Measurements from ENCODE around the gene KIF3B. TPM values are rescaled to one million over a fixed set of nuclear protein-coding genes. Genes with fewer than 3 reads are reported as not detected.
"Not testable (repeated sequence)": the region's sequence is repeated elsewhere in the genome, so short reads cannot be mapped to it uniquely, and the experiment has no call there.

Gene KIF3B
- total and polyA plus RNA-seq, 2 donors, result 15.8 to 21.1 TPM

GRCh38 chr20:32263398-32263954, 14.0 kb upstream of the KIF3B start:
- Histone ChIP-seq H3K27ac (ENCODE audit: low read depth) (no peak overlapping the region), H3K4me1 (ENCODE audit: insufficient read depth) (no peaks in the 10 kb centered on the region), H3K36me3 (ENCODE audit: insufficient read depth) (no peaks in the 10 kb centered on the region), H3K4me3 (ENCODE audit: low read depth, low read length) (no peak overlapping the region)
- DNase-seq (ENCODE audit: extremely low spot score), result no peak
- WGBS, result 62% methylated on average over 7 of the region's 7 CpGs

- WGBS, result 37% methylated on average over 5 of the region's 5 CpGs
- no peak overlapping the region for H3K27ac ChIP-seq (ENCODE audit: low read depth)
- no peaks in the 10 kb centered on the region for H3K4me1 ChIP-seq (ENCODE audit: insufficient read depth)
- no peak overlapping the region for H3K4me3 ChIP-seq (ENCODE audit: low read depth, low read length)
- H3K36me3 ChIP-seq (ENCODE audit: insufficient read depth), result no peaks in the 10 kb centered on the region
- DNase-seq (ENCODE audit: extremely low spot score), result no peak
These were observed 5.8 kb upstream of the KIF3B start for GRCh38 chr20:32271620-32272019.

- H3K36me3 ChIP-seq (ENCODE audit: insufficient read depth), result no peaks in the 10 kb centered on the region
- 82% methylated on average over 3 of the region's 3 CpGs for WGBS
These were observed 3.1 kb upstream of the KIF3B start for GRCh38 chr20:32274359-32274758.

GRCh38 chr20:32275163-32275562, 2.3 kb upstream of the KIF3B start:
- WGBS, result 89% methylated on average over 3 of the region's 3 CpGs
- H3K36me3 ChIP-seq (ENCODE audit: insufficient read depth); DNase-seq (ENCODE audit: extremely low spot score); H3K4me3 ChIP-seq (ENCODE audit: low read depth, low read length); H3K4me1 ChIP-seq (ENCODE audit: insufficient read depth); H3K27ac ChIP-seq (ENCODE audit: low read depth): not testable (repeated sequence)

More at GRCh38 chr20:32274359-32274758, 3.1 kb upstream of the KIF3B start:
- H3K4me3 ChIP-seq (ENCODE audit: low read depth, low read length), result no peak overlapping the region
- H3K4me1 ChIP-seq (ENCODE audit: insufficient read depth), result no peaks in the 10 kb centered on the region
- no peak overlapping the region for H3K27ac ChIP-seq (ENCODE audit: low read depth)
- DNase-seq (ENCODE audit: extremely low spot score), result no peak

GRCh38 chr20:32278199-32278643, 770 bp downstream of the KIF3B start:
- WGBS, result 58% methylated on average over 4 of the region's 4 CpGs
- Histone ChIP-seq H3K36me3 (ENCODE audit: insufficient read depth) (no peaks in the 10 kb centered on the region), H3K4me1 (ENCODE audit: insufficient read depth) (no peaks in the 10 kb centered on the region), H3K4me3 (ENCODE audit: low read depth, low read length) (peak overlapping the region; percentile 98), H3K27ac (ENCODE audit: low read depth) (no peak overlapping the region)
- DNase-seq (ENCODE audit: extremely low spot score), result no peak

GRCh38 chr20:32281711-32282110, 4.3 kb downstream of the KIF3B start:
- Histone ChIP-seq H3K4me1 (ENCODE audit: insufficient read depth) (no peaks in the 10 kb centered on the region), H3K36me3 (ENCODE audit: insufficient read depth) (peaks cover 2% of the 10 kb centered on the region), H3K4me3 (ENCODE audit: low read depth, low read length) (no peak overlapping the region), H3K27ac (ENCODE audit: low read depth) (no peak overlapping the region)
- no peak for DNase-seq (ENCODE audit: extremely low spot score)
- WGBS, result 91% methylated on average over 4 of the region's 4 CpGs

- WGBS, result 61% methylated on average over 4 of the region's 4 CpGs
- Histone ChIP-seq H3K36me3 (ENCODE audit: insufficient read depth) (peaks cover 2% of the 10 kb centered on the region), H3K27ac (ENCODE audit: low read depth) (no peak overlapping the region), H3K4me1 (ENCODE audit: insufficient read depth) (no peaks in the 10 kb centered on the region), H3K4me3 (ENCODE audit: low read depth, low read length) (no peak overlapping the region)
- no peak for DNase-seq (ENCODE audit: extremely low spot score)
These were observed 5.0 kb downstream of the KIF3B start for GRCh38 chr20:32282461-32282860.

GRCh38 chr20:32285082-32285620, 7.7 kb downstream of the KIF3B start:
- Histone ChIP-seq H3K4me1 (ENCODE audit: insufficient read depth) (no peaks in the 10 kb centered on the region), H3K4me3 (ENCODE audit: low read depth, low read length) (no peak overlapping the region), H3K27ac (ENCODE audit: low read depth) (no peak overlapping the region), H3K36me3 (ENCODE audit: insufficient read depth) (peaks cover 2% of the 10 kb centered on the region)
- 81% methylated on average over 3 of the region's 3 CpGs for WGBS
- no peak for DNase-seq (ENCODE audit: extremely low spot score)

GRCh38 chr20:32285621-32286371, 8.3 kb downstream of the KIF3B start:
- peaks cover 2% of the 10 kb centered on the region for H3K36me3 ChIP-seq (ENCODE audit: insufficient read depth)
- no peak overlapping the region for H3K4me3 ChIP-seq (ENCODE audit: low read depth, low read length)
- no peaks in the 10 kb centered on the region for H3K4me1 ChIP-seq (ENCODE audit: insufficient read depth)
- no peak for DNase-seq (ENCODE audit: extremely low spot score)
- WGBS, result 26% methylated on average over 4 of the region's 4 CpGs
- H3K27ac ChIP-seq (ENCODE audit: low read depth), result no peak overlapping the region

GRCh38 chr20:32287231-32287638, 9.8 kb downstream of the KIF3B start:
- Histone ChIP-seq H3K27ac (ENCODE audit: low read depth) (no peak overlapping the region), H3K4me3 (ENCODE audit: low read depth, low read length) (no peak overlapping the region), H3K36me3 (ENCODE audit: insufficient read depth) (peaks cover 2% of the 10 kb centered on the region), H3K4me1 (ENCODE audit: insufficient read depth) (no peaks in the 10 kb centered on the region)
- WGBS, result 97% methylated on average over 6 of the region's 6 CpGs
- no peak for DNase-seq (ENCODE audit: extremely low spot score)

GRCh38 chr20:32288225-32288849, 10.9 kb downstream of the KIF3B start:
- H3K27ac ChIP-seq (ENCODE audit: low read depth), result no peak overlapping the region
- no peaks in the 10 kb centered on the region for H3K4me1 ChIP-seq (ENCODE audit: insufficient read depth)
- H3K4me3 ChIP-seq (ENCODE audit: low read depth, low read length), result no peak overlapping the region
- peaks cover 2% of the 10 kb centered on the region for H3K36me3 ChIP-seq (ENCODE audit: insufficient read depth)
- 91% methylated on average over 6 of the region's 6 CpGs for WGBS
- DNase-seq (ENCODE audit: extremely low spot score), result no peak

GRCh38 chr20:32289299-32289660, 11.8 kb downstream of the KIF3B start:
- not testable (repeated sequence) for DNase-seq (ENCODE audit: extremely low spot score); H3K4me3 ChIP-seq (ENCODE audit: low read depth, low read length); H3K36me3 ChIP-seq (ENCODE audit: insufficient read depth); H3K27ac ChIP-seq (ENCODE audit: low read depth); H3K4me1 ChIP-seq (ENCODE audit: insufficient read depth)
- 97% methylated on average over 4 of the region's 4 CpGs for WGBS

GRCh38 chr20:32289661-32290431, 12.4 kb downstream of the KIF3B start:
- no peak overlapping the region for H3K4me3 ChIP-seq (ENCODE audit: low read depth, low read length)
- no peak for DNase-seq (ENCODE audit: extremely low spot score)
- no peak overlapping the region for H3K27ac ChIP-seq (ENCODE audit: low read depth)
- WGBS, result 88% methylated on average over 15 of the region's 15 CpGs
- no peaks in the 10 kb centered on the region for H3K4me1 ChIP-seq (ENCODE audit: insufficient read depth)
- H3K36me3 ChIP-seq (ENCODE audit: insufficient read depth), result no peaks in the 10 kb centered on the region

All from urinary bladder (tissue), 4 donors.